Bronchial epithelial cell (primary cell): Measurements from ENCODE around the gene PLG. TPM values are rescaled to one million over a fixed set of nuclear protein-coding genes. Genes with fewer than 3 reads are reported as not detected.
"Not testable (repeated sequence)": the region's sequence is repeated elsewhere in the genome, so short reads cannot be mapped to it uniquely, and the experiment has no call there.

Experiments
- DNase-seq: peaks from one replicate; pipeline ENCODE4 v3.0.0-alpha.2; 2010; ENCODE audit warnings: low read depth
- FAIRE-seq: peaks from 2 replicates; lab custom pipeline; 2011; peaks lifted over from hg19 to GRCh38; lab: Jason Lieb, UNC
- H3K27me3 ChIP-seq: 2 replicates; pipeline ENCODE4 v1.5.1; 2011; ENCODE audit warnings: low read length; ENCODE audit not compliant: control insufficient read depth, insufficient read depth
- H3K36me3 ChIP-seq: 2 replicates; pipeline ENCODE4 v1.5.1; 2011; ENCODE audit warnings: low read length; ENCODE audit not compliant: control insufficient read depth, insufficient read depth
- H3K4me3 ChIP-seq: 2 replicates; pipeline ENCODE4 v1.5.1; 2011; ENCODE audit warnings: mild to moderate bottlenecking, low read depth, low read length, control low read depth
- total RNA-seq: library from RNA; depleted of rRNA; stranded (reverse); fragments of >200 nt; gene quantifications from 2 replicates; pipeline ENCODE4 v1.2.1, GENCODE V29; 2014
- TF ChIP-seq, protein P1 (sequence below): IDR thresholded peaks from 2 replicates; pipeline ENCODE4 v1.5.1; 2011; ENCODE audit warnings: mild to moderate bottlenecking, moderate library complexity, low read length, control low read depth, inconsistent platforms; ENCODE audit not compliant: insufficient read depth, severe bottlenecking

PLG gene
- total RNA-seq, 1 donor from 2014 or later, result not detected

DNA sequence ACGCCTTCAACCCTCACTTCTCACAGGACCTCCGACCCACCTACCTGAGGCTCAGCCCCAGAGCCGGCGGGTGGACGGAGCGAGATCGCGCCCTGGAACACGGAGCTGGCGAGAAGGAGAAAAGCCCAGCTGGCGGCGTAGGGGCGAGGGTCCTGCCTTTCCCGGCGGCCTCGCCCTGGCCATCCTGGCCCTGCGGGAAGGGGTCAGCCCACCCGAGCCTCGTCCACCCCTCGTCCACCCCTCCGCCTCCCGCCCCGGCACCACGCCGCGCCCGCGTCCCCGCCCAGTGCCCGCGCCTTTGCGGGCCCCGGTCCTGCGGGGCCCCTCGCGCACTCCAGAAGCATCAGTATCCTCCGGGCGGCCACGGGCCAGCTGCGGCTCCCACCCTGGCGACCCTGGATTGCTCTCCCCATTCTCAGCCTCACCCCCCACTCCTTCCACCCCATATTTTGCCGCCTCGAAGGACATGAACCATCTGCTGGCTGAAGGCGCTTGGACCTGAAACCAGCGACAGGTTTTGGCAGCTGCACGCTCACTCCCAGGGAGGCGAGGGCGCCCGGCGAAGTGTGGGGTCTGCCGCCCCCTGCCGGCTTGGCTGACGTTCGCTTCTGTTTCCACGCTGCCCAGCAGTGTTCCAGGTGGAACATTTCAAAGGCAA is 65.1 kb downstream of the PLG start:
- TF ChIP-seq, protein P1, sequence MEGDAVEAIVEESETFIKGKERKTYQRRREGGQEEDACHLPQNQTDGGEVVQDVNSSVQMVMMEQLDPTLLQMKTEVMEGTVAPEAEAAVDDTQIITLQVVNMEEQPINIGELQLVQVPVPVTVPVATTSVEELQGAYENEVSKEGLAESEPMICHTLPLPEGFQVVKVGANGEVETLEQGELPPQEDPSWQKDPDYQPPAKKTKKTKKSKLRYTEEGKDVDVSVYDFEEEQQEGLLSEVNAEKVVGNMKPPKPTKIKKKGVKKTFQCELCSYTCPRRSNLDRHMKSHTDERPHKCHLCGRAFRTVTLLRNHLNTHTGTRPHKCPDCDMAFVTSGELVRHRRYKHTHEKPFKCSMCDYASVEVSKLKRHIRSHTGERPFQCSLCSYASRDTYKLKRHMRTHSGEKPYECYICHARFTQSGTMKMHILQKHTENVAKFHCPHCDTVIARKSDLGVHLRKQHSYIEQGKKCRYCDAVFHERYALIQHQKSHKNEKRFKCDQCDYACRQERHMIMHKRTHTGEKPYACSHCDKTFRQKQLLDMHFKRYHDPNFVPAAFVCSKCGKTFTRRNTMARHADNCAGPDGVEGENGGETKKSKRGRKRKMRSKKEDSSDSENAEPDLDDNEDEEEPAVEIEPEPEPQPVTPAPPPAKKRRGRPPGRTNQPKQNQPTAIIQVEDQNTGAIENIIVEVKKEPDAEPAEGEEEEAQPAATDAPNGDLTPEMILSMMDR, result peak; percentile 93
- DNase-seq (peak; percentile 57), FAIRE-seq (no peak)
- Histone ChIP-seq H3K4me3 (peak overlapping the region; percentile 50), H3K36me3 (no peaks in the 10 kb centered on the region), H3K27me3 (no peaks in the 10 kb centered on the region)

- FAIRE-seq, result no peak
- Histone ChIP-seq H3K27me3 (no peaks in the 10 kb centered on the region), H3K4me3 (no peak overlapping the region), H3K36me3 (no peaks in the 10 kb centered on the region)
- TF ChIP-seq, protein P1, result no peak
- DNase-seq, result no peak
These were observed 65.6 kb downstream of the PLG start for GRCh38 chr6:160767647-160768019.

DNA sequence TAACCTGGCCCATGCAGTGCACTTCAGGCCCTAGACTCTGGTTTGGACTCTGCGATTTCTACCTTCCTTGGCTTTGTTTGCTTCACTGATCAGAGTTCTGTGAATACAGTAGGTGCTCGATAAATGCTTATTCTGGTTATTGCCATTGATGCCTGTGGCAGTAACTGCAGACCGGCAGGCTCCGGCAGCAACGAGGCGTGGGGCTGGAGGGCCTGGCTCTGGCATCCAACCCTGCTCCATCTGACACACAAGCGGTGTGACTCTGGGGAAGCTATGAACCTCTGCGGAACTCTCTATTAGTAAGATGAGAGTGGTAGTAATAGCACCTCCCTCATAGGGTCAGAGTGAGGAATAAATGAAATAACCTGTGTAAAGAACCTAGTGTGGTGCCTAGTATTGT is 66.1 kb downstream of the PLG start:
- Histone ChIP-seq H3K36me3 (no peaks in the 10 kb centered on the region), H3K27me3 (no peaks in the 10 kb centered on the region), H3K4me3 (no peak overlapping the region)
- DNase-seq (no peak), FAIRE-seq (no peak)
- TF ChIP-seq, protein P1, result no peak

GRCh38 chr6:160774399-160774798 is 72.4 kb downstream of the PLG start:
- Histone ChIP-seq H3K36me3 (no peaks in the 10 kb centered on the region), H3K4me3 (no peak overlapping the region), H3K27me3 (no peaks in the 10 kb centered on the region)
- TF ChIP-seq, protein P1, result no peak
- FAIRE-seq (no peak), DNase-seq (no peak)

DNA sequence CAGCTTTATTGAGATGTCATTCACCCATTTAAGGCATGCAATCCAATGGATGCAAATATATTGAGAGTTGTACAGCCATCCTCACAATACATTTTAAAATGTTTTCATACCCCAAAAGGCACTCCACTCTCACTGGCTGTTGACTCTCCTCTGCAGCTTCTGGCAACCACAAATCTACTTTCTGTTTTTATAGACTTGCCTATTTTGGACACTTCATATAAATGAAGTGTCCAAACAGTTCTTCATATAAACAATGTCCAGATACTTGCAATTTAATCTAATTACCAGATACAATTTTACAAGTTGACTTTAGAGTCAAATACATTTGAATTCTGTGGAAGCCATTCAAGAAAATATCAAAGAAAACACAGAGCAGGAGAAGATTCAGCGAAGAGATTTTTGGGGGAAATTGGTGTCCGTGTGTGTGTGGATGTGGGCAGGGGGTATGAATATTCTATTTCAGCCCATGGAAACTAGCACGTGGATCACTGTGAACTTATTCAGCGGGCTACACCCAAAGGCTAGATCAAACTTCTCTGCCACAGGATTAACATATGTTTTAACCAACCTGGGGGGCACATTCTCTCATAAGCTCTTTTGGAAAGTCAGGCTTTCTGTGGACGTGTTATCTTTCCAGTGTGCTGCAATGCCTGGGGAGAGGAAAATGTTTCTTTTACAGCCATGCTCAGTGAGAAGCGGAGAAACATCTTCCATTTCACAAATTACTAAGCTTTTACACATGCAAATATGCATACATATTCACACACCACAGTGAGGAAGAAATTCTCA is 73.9 kb downstream of the PLG start:
- FAIRE-seq (no peak), DNase-seq (no peak)
- Histone ChIP-seq H3K4me3 (no peak overlapping the region), H3K36me3 (no peaks in the 10 kb centered on the region), H3K27me3 (no peaks in the 10 kb centered on the region)
- TF ChIP-seq, protein P1, result no peak

DNA sequence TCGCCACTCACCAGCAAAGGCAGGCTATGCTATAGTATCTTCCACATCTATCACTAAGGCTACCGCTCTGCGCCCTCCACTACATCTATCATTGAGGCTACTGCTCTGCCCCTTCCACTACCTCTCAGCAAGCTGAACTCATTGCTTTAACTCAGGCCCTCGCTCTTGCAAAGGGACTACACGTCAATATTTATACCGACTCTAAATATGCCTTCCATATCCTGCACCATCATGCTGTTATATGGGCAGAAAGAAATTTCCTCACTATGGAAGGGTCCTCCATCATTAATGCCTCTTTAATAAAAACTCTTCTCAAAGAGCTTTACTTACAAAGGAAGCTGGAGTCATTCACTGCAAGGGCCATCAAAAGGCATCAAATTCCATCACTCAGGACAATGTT is 77.1 kb downstream of the PLG start:
- not testable (repeated sequence) for H3K36me3 ChIP-seq, H3K27me3 ChIP-seq, H3K4me3 ChIP-seq, DNase-seq, FAIRE-seq

DNA sequence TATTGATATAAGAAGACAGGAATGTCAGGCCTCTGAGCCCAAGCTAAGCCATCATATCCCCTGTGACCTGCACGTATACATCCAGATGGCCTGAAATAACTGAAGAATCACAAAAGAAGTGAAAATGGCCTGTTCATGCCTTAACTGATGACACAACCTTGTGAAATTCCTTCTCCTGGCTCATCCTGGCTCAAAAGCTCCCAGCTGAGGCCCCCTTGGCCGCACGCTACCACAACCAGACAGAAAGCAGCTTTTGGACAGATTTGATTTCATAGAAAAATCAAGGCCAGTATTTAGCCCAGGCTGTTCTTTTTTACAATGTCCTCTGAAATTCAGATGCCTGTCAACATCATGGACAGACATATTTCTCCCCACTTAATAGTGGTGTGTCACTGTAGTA is 78.6 kb downstream of the PLG start:
- not testable (repeated sequence) for FAIRE-seq, DNase-seq, H3K27me3 ChIP-seq, H3K36me3 ChIP-seq, H3K4me3 ChIP-seq
